GM19463 (cell line): ENCODE results near the gene NFKB2.

Source experiments
- ATAC-seq: cut with Tn5 transposase; IDR thresholded peaks from one replicate; pipeline ENCODE4 v1.9.1; 2021; ENCODE audit warnings: mild to moderate bottlenecking, moderate library complexity; ENCODE audit not compliant: unreplicated experiment

NFKB2 gene

GRCh38 chr10:102421507-102421756, 25.9 kb downstream of the NFKB2 start:
- no peak for ATAC-seq

- ATAC-seq = no peak
Observed at GRCh38 chr10:102421757-102422512, 26.4 kb downstream of the NFKB2 start.

GRCh38 chr10:102422545-102423129, 27.1 kb downstream of the NFKB2 start:
- no peak for ATAC-seq

- ATAC-seq = no peak
Observed at GRCh38 chr10:102423372-102423968, 28.0 kb downstream of the NFKB2 start.

- no peak for ATAC-seq
Observed at GRCh38 chr10:102424145-102424544, 28.6 kb downstream of the NFKB2 start.

- ATAC-seq = no peak
Observed at GRCh38 chr10:102424916-102425315, 29.4 kb downstream of the NFKB2 start.

GRCh38 chr10:102425444-102425843, 29.9 kb downstream of the NFKB2 start:
- no peak for ATAC-seq

- no peak for ATAC-seq
Observed at GRCh38 chr10:102426803-102427287, 31.3 kb downstream of the NFKB2 start.

- ATAC-seq = no peak
Observed at GRCh38 chr10:102429468-102429867, 34.0 kb downstream of the NFKB2 start.

GRCh38 chr10:102431452-102432124, 36.1 kb downstream of the NFKB2 start:
- ATAC-seq = no peak

- peak; percentile 91 for ATAC-seq
Observed at GRCh38 chr10:102432162-102432950, 36.9 kb downstream of the NFKB2 start, which contains the start of gene CUEDC2. CUEDC2 (minus strand) TSS chr10:102432574; CDS start chr10:102425188, 7,386 bp downstream.

- no peak for ATAC-seq
Observed at GRCh38 chr10:102433619-102434046, 38.1 kb downstream of the NFKB2 start.

GRCh38 chr10:102434394-102435132, 39.1 kb downstream of the NFKB2 start:
- ATAC-seq = no peak

GRCh38 chr10:102435133-102435497, 39.6 kb downstream of the NFKB2 start:
- no peak for ATAC-seq

GRCh38 chr10:102435529-102436233, 40.2 kb downstream of the NFKB2 start:
- ATAC-seq = no peak

- no peak for ATAC-seq
Observed at GRCh38 chr10:102436312-102436711, 40.8 kb downstream of the NFKB2 start.

GRCh38 chr10:102437515-102437914, 42.0 kb downstream of the NFKB2 start:
- no peak for ATAC-seq

- ATAC-seq = no peak
Observed at GRCh38 chr10:102438374-102438773, 42.9 kb downstream of the NFKB2 start.

- ATAC-seq = no peak
Observed at GRCh38 chr10:102444851-102445250, 49.3 kb downstream of the NFKB2 start.
